NCI-H128 (cell line): Measurements from ENCODE around the gene LRRC37A2.
"Not testable (repeated sequence)": the region's sequence is repeated elsewhere in the genome, so short reads cannot be mapped to it uniquely, and the experiment has no call there.

Experiments
- DNase-seq: peaks from one replicate; lab custom pipeline; 2025; ENCODE audit not compliant: unreplicated experiment; lab: John Stamatoyannopoulos, UW

The LRRC37A2 gene

GRCh38 chr17:46591332-46591731 is 79.1 kb downstream of the LRRC37A2 start:
- not testable (repeated sequence) for DNase-seq

- not testable (repeated sequence) for DNase-seq
These were observed 86.2 kb downstream of the LRRC37A2 start for GRCh38 chr17:46598344-46598931.

- not testable (repeated sequence) for DNase-seq
These were observed 88.5 kb downstream of the LRRC37A2 start for GRCh38 chr17:46600767-46601166.

- not testable (repeated sequence) for DNase-seq
These were observed 90.9 kb downstream of the LRRC37A2 start for GRCh38 chr17:46603125-46603524.
